HG03066 (cell line): ENCODE results near the gene BLOC1S4.
"Not testable (repeated sequence)": the region's sequence is repeated elsewhere in the genome, so short reads cannot be mapped to it uniquely, and the experiment has no call there.

Experiments used
- ATAC-seq: cut with Tn5 transposase; IDR thresholded peaks from one replicate; pipeline ENCODE4 v1.9.1; 2021; ENCODE audit warnings: low read depth; ENCODE audit not compliant: unreplicated experiment

Gene BLOC1S4

GRCh38 chr4:6716958-6717655 lies 1.1 kb downstream of the BLOC1S4 start:
- no peak for ATAC-seq

GRCh38 chr4:6718932-6719610 lies 3.1 kb downstream of the BLOC1S4 start:
- no peak for ATAC-seq

DNA sequence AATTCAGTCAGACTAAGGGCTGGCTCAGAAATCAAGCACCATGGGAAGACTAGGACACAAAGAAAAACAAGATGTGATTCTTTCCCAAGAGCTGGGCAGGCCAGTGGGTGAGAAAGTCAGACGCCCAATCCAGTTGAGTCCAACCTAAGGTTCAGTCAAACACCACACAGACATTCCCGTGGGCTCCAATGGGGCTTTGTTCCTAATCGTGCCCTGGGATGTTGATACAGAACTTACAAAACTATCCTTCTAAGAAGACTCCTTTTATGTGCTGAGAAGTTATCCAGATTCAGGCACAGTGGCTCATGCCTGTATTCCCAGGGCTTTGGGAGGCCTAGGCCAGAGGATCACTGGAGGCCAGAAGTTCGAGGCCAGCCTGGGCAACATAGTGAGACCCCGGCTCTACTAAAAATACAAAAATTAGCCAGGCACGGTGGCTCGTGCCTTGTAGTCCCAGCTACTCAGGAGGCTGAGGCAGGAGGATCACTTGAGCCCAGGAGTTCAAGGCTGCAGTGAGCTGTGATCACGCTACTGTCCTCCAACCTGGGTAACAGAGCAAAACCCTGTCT lies 3.7 kb downstream of the BLOC1S4 start:
- no peak for ATAC-seq

GRCh38 chr4:6720202-6720699 lies 4.3 kb downstream of the BLOC1S4 start:
- no peak for ATAC-seq

- no peak for ATAC-seq
Measured at GRCh38 chr4:6721121-6721520, 5.1 kb downstream of the BLOC1S4 start.

GRCh38 chr4:6722891-6723290 lies 6.9 kb downstream of the BLOC1S4 start:
- no peak for ATAC-seq

GRCh38 chr4:6723851-6724250 lies 7.9 kb downstream of the BLOC1S4 start:
- ATAC-seq, result no peak

DNA sequence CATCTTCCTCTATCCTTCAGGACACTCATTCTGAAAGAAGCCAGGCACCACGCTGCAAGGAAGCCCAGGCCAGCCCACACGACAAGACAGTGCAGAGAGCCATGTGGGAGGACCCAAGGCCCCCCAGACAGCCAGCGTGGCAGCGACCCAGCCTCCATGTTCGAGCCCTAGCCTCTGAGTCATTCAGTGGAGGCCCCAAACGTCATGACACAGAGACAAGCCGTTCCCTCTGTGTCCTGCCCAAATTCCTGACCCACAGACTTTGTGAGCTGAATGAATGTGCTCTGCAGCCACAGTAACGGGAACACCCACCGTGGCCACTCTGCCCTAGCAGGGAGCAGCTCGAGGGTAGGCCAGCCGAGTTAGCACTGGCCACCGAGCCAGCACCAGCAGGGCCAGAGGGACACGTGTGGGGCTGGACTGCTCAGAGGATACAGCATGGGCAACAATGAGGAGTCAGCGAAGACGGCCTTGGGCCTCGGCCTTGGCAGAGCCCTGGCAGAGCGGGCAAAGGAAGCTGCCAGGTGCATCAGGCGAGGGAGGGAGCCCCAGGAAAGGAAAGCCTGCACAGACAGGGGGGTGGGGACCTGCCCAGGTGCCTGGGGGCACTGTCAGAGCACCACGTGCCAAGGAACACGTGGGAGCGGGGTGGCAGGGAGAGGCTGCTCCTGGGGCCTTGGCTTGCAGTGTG lies 8.6 kb downstream of the BLOC1S4 start:
- ATAC-seq, result no peak

- ATAC-seq, result not testable (repeated sequence)
Measured at GRCh38 chr4:6725427-6725961, 9.5 kb downstream of the BLOC1S4 start.

- ATAC-seq, result no peak
Measured at GRCh38 chr4:6727081-6727942, 11.3 kb downstream of the BLOC1S4 start.

- ATAC-seq, result no peak
Measured at GRCh38 chr4:6727943-6728250, 11.9 kb downstream of the BLOC1S4 start.

GRCh38 chr4:6728320-6729029 lies 12.5 kb downstream of the BLOC1S4 start:
- no peak for ATAC-seq

- ATAC-seq, result no peak
Measured at GRCh38 chr4:6730603-6731317, 14.8 kb downstream of the BLOC1S4 start.

DNA sequence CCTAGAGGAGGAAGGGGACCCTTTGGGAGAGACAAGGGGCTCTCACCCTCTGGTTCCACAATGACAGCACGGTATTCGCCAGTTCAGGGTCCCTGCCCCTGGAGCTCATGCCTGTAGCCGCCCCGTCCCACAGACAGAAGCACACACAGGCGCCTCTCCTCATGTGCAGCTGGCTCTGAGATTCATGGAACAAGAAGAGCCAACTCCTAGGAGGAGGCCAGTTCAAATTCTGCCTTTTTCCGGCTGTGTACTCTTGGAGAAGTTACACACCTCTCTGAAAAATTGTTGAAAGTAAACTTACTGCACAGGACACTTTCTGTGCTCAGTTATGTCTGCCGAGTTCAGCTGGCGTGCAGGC lies 15.3 kb downstream of the BLOC1S4 start:
- no peak for ATAC-seq

DNA sequence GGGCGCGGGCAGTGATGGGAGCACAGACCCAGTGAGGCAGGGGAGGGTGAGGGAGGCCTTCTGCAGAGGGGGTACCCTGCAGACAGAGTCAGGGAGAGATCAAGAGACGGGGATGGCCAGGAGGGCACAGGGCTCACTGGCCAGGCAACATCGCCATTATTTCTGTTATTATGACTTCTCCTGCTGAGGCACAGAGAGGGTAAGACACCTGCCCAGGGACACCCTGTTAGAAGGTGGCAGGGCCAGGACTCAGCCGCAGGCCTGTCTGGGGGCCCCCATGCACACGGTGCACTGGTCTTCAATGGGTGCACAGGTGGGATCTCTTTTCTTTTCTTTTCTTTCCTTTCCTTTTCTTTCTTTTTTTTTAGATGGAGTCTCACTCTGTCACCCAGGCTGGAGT lies 15.8 kb downstream of the BLOC1S4 start:
- ATAC-seq, result no peak

GRCh38 chr4:6732441-6733357 lies 16.7 kb downstream of the BLOC1S4 start:
- ATAC-seq, result no peak

GRCh38 chr4:6733358-6734164 lies 17.6 kb downstream of the BLOC1S4 start:
- no peak for ATAC-seq
